Measurements from ENCODE around the gene WDR55. TPM values are rescaled to one million over a fixed set of nuclear protein-coding genes. Genes with fewer than 3 reads are reported as not detected.
"Not testable (repeated sequence)": the region's sequence is repeated elsewhere in the genome, so short reads cannot be mapped to it uniquely, and the experiment has no call there.

The WDR55 gene
- total RNA-seq, 4 donors from 2014 or later = 10.9 to 18.7 (median 15.1) TPM

DNA sequence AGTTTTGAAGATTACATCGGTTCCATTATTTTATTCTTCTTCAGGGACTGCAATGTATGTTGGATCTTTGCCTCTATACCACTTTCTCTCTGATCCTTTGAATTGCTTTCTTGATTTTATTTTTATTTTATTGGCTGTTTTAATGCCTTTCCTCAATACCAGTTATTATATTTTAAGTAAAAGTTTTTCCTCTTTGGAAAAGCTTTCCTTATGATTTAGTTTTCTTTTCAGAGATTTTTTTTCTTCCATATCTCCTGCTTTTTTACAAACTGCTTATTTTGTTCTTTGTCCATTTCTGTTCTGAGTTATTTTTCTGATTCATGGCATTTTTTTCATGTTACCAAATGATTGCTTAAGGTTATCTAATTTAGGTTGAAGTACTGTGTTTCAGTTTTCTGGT is 47.1 kb downstream of the WDR55 start:
- TF ChIP-seq, protein P1, sequence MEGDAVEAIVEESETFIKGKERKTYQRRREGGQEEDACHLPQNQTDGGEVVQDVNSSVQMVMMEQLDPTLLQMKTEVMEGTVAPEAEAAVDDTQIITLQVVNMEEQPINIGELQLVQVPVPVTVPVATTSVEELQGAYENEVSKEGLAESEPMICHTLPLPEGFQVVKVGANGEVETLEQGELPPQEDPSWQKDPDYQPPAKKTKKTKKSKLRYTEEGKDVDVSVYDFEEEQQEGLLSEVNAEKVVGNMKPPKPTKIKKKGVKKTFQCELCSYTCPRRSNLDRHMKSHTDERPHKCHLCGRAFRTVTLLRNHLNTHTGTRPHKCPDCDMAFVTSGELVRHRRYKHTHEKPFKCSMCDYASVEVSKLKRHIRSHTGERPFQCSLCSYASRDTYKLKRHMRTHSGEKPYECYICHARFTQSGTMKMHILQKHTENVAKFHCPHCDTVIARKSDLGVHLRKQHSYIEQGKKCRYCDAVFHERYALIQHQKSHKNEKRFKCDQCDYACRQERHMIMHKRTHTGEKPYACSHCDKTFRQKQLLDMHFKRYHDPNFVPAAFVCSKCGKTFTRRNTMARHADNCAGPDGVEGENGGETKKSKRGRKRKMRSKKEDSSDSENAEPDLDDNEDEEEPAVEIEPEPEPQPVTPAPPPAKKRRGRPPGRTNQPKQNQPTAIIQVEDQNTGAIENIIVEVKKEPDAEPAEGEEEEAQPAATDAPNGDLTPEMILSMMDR (IDR thresholded peaks at IDR 0.05 in 4 of 5, conservative IDR thresholded peaks at IDR 0.05 in 1 of 5) = no peak
- TF ChIP-seq POLR2A (IDR thresholded peaks at IDR 0.05) = no peak
- ATAC-seq = no peak
- in situ Hi-C loops (cut with MboI; ENCODE audit: low sequenced_read_pairs in 4 of 4) = loop anchor here in 1 of 4 donors (25.0 kb wide), 1 partner anchor 851 kb away; no protein-coding TSS in a partner anchor
- intact Hi-C loops (cut with DNase I; ENCODE audit: low total_unique reads) = loop anchor here (1.0 to 5.0 kb wide), 4 partner anchors 11 to 309 kb away; partner anchors contain the start of genes ANKHD1, WDR55 and ZMAT2
- no peak for DNase-seq
- Histone ChIP-seq H3K9me3 (no peaks in the 10 kb centered on the region), H3K27ac (peak overlapping the region in 3 of 4 donors; percentile 82 to 91 (median 88)), H3K4me1 (peaks cover 0 to 7% of the 10 kb centered on the region in 2 donors), H3K36me3 (no peaks in the 10 kb centered on the region), H3K4me3 (peak overlapping the region in 2 of 4 donors; percentile 63 to 66), H3K27me3 (no peaks in the 10 kb centered on the region)

DNA sequence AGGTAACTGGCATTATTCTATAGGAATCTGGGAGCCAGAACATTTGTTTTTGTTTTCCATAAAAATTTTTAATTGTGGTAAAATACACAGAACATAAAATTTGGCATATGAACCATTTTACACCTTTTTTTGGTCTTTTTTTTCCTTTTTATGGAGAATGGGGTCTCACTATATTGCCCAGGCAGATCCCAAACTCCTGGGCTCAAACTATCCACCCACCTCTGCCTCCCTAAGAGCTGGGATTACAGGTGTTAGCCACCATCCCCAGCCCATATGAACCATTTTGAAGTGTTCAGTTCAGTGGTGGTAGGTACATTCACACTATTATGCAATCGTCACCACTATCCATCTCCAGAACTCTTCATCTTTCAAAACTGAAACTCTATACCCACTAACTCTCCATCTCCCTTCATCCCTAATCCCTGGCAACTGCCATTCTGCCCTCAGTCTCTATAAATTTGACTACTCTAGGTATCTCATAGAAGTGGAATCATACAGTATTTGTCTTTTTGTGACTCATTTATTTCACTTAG is 48.9 kb downstream of the WDR55 start:
- intact Hi-C loops (cut with DNase I; ENCODE audit: low total_unique reads) = loop anchor here (5.0 kb wide), 2 partner anchors 141 to 311 kb away; partner anchors contain the start of gene ANKHD1
- ATAC-seq = no peak
- in situ Hi-C loops (cut with MboI; ENCODE audit: low sequenced_read_pairs in 4 of 4) = loop anchor here in 1 of 4 donors (25.0 kb wide), 1 partner anchor 849 kb away; no protein-coding TSS in a partner anchor

DNA sequence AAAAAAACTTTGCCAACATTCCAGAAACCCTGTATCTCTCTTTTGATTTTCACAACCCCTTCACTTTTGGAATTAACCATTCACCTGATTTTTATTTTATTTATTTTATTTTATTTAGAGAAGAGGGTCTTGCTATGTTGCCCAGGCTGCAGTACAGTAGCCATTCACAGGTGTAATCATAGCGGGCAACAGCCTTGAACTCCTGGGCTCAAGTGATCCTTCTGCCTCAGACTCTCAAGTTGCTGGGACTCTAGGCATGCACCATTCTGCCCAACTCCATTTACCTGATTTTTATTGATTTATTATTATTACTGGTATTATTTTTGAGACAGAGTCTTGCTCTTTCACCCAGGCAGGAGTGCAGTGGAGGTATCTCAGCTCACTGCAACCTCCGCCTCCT is 51.5 kb downstream of the WDR55 start:
- intact Hi-C loops (cut with DNase I; ENCODE audit: low total_unique reads); ATAC-seq: not testable (repeated sequence)
- in situ Hi-C loops (cut with MboI; ENCODE audit: low sequenced_read_pairs in 4 of 4) = loop anchor here in 1 of 4 donors (25.0 kb wide), 1 partner anchor 846 kb away; no protein-coding TSS in a partner anchor

More for the DNA sequence above, 48.9 kb downstream of the WDR55 start:
- Histone ChIP-seq H3K9me3 (no peaks in the 10 kb centered on the region), H3K4me3 (no peak overlapping the region), H3K36me3 (no peaks in the 10 kb centered on the region), H3K4me1 (peaks cover 0 to 7% of the 10 kb centered on the region in 2 donors), H3K27ac (no peak overlapping the region), H3K27me3 (no peaks in the 10 kb centered on the region)
- no peak for DNase-seq
- no peak for TF ChIP-seq POLR2A (IDR thresholded peaks at IDR 0.05)
- TF ChIP-seq, protein P1 (IDR thresholded peaks at IDR 0.05 in 4 of 5, conservative IDR thresholded peaks at IDR 0.05 in 1 of 5) = no peak

DNA sequence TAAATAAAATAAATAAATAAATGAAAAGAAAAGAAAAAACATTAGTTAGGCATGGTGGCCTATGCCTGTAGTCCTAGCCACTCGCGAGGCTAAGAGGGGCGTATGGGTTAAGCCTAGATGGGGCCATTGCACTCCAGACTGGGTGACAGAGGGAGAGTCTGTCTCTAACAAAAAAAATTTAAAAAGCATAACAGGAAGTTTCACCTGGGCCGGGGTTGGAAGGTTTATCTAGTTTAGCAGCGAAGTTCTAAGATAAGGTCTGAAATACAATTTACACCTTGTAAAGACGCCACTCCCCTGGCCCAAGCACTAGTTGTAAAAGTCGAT is 53.5 kb downstream of the WDR55 start:
- Histone ChIP-seq H3K9me3 (no peaks in the 10 kb centered on the region), H3K4me3 (no peak overlapping the region), H3K36me3 (no peaks in the 10 kb centered on the region), H3K27me3 (no peaks in the 10 kb centered on the region), H3K4me1 (no peaks in the 10 kb centered on the region), H3K27ac (no peak overlapping the region)
- no peak for DNase-seq
- ATAC-seq = no peak
- intact Hi-C loops (cut with DNase I; ENCODE audit: low total_unique reads) (no loop called here), in situ Hi-C loops (cut with MboI; ENCODE audit: low sequenced_read_pairs in 4 of 4) (loop anchor here in 1 of 4 donors (25.0 kb wide), 1 partner anchor 844 kb away; no protein-coding TSS in a partner anchor)
- TF ChIP-seq, protein P1 (IDR thresholded peaks at IDR 0.05 in 4 of 5, conservative IDR thresholded peaks at IDR 0.05 in 1 of 5) = no peak
- TF ChIP-seq POLR2A (IDR thresholded peaks at IDR 0.05) = no peak

More for the DNA sequence above, 51.5 kb downstream of the WDR55 start:
- H3K4me3 ChIP-seq, H3K9me3 ChIP-seq, H3K36me3 ChIP-seq, H3K27ac ChIP-seq, DNase-seq, H3K4me1 ChIP-seq, H3K27me3 ChIP-seq: not testable (repeated sequence)

DNA sequence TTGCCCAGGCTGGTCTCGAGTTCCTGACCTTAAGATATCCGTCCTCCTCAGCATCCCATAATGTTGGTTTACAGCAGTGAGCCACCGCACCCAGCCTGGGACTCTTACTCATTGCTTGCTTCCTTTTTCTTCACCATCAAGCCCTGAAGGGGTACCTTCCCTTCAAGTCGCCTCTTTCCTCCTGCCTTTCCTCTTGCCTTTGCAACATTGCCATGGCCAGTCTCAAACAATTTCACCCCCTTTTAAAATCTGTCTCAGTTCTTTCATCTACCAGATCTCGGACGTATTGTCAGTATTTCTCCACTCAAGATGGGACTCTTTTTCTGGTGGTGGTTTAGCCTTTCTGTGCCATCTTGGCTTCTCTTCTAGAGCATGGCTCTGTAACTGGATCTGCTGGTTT is 56.0 kb downstream of the WDR55 start:
- H3K36me3 ChIP-seq; H3K4me1 ChIP-seq; H3K27ac ChIP-seq; H3K9me3 ChIP-seq; DNase-seq; H3K27me3 ChIP-seq; intact Hi-C loops (cut with DNase I; ENCODE audit: low total_unique reads); H3K4me3 ChIP-seq; ATAC-seq: not testable (repeated sequence)
- in situ Hi-C loops (cut with MboI; ENCODE audit: low sequenced_read_pairs in 4 of 4) = loop anchor here in 1 of 4 donors (25.0 kb wide), 1 partner anchor 842 kb away; no protein-coding TSS in a partner anchor

DNA sequence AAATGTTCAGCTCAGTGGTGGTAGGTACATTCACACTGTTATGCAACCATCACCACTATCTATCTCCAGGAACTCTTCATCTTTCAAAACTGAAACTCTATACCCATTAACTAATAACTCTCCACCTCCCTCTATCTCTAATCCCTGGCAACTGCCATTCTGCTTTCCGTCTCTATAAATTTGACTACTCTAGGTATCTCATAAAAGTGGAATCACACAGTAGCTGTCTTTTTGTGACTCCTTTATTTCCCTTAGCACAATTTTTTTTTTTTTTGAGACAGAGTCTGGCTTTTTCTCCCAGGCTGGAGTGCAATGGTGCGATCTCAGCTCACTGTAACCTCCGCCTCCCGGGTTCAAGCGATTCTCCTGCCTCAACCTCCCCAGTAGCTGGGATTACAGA is 56.7 kb downstream of the WDR55 start:
- H3K36me3 ChIP-seq; H3K27ac ChIP-seq; H3K4me3 ChIP-seq; DNase-seq; intact Hi-C loops (cut with DNase I; ENCODE audit: low total_unique reads); H3K4me1 ChIP-seq; H3K9me3 ChIP-seq; ATAC-seq; H3K27me3 ChIP-seq: not testable (repeated sequence)
- in situ Hi-C loops (cut with MboI; ENCODE audit: low sequenced_read_pairs in 4 of 4) = loop anchor here in 1 of 4 donors (25.0 kb wide), 1 partner anchor 841 kb away; no protein-coding TSS in a partner anchor

Small RNA genes within 50 kb of the gene (microRNA-seq; reads per million reads assigned to microRNA genes)
- gene MIR3655 (ENCODE audit: borderline replicate concordance in 2 of 2) = 0 to 1.2 reads per million in 2 donors

Other genes with a start within 250 kb of the WDR55 start
- gene EIF4EBP3, start 117.2 kb upstream of the WDR55 start, total RNA-seq = 100 to 1,000 TPM in 1 of 4 donors, 10 to 100 TPM in 3; 38.6 to 118 (median 51.8) TPM
- gene SRA1, start 107.4 kb upstream of the WDR55 start, total RNA-seq = 10 to 100 TPM; 34.1 to 67.3 (median 40.6) TPM
- gene APBB3, start 100.3 kb upstream of the WDR55 start, total RNA-seq = 10 to 100 TPM in 2 of 4 donors, 1 to 10 TPM in 2; 4.1 to 12.5 (median 9.0) TPM
- 100 to 1,000 TPM in 2 of 4 donors, 10 to 100 TPM in 2; 71.7 to 152 (median 114) TPM for gene SLC35A4, start 100.1 kb upstream of the WDR55 start, total RNA-seq
- 10 to 100 TPM; 12.2 to 22.9 (median 16.1) TPM for gene CD14, start 31.7 kb upstream of the WDR55 start, total RNA-seq
- gene TMCO6, start 25.5 kb upstream of the WDR55 start, total RNA-seq = 10 to 100 TPM in 2 of 4 donors, 1 to 10 TPM in 2; 5.1 to 15.4 (median 9.5) TPM
- 100 to 1,000 TPM in 2 of 4 donors, 10 to 100 TPM in 2; 86.9 to 121 (median 102) TPM for gene NDUFA2, start 17.3 kb upstream of the WDR55 start, total RNA-seq
- gene IK, start 17.1 kb upstream of the WDR55 start, total RNA-seq = 100 to 1,000 TPM in 3 of 4 donors, 10 to 100 TPM in 1; 94.5 to 169 (median 143) TPM
- gene DND1, start 8.7 kb downstream of the WDR55 start, total RNA-seq = 1 to 10 TPM in 2 of 4 donors, under 1 TPM in 1, not detected in 1; 0.20 to 5.0 (median 1.8) TPM
- 10 to 100 TPM; 38.2 to 72.9 (median 59.4) TPM for gene HARS1, start 26.5 kb downstream of the WDR55 start, total RNA-seq
- 10 to 100 TPM; 25.2 to 36.0 (median 27.0) TPM for gene HARS2, start 26.6 kb downstream of the WDR55 start, total RNA-seq
- gene ZMAT2, start 35.5 kb downstream of the WDR55 start, total RNA-seq = 10 to 100 TPM; 44.2 to 56.5 (median 51.9) TPM
- gene PCDHA1, start 121.2 kb downstream of the WDR55 start, total RNA-seq = not detected
- under 1 TPM in 1 of 4 donors, not detected in 3; 0.12 TPM for gene PCDHA2, start 129.9 kb downstream of the WDR55 start, total RNA-seq
- under 1 TPM in 2 of 4 donors, not detected in 2; 0.07 to 0.20 TPM for gene PCDHA3, start 136.2 kb downstream of the WDR55 start, total RNA-seq
- gene PCDHA4, start 142.2 kb downstream of the WDR55 start, total RNA-seq = under 1 TPM in 2 of 4 donors, not detected in 2; 0.20 to 0.23 TPM
- gene PCDHA5, start 156.7 kb downstream of the WDR55 start, total RNA-seq = not detected
- under 1 TPM in 2 of 4 donors, not detected in 2; 0.10 to 0.19 TPM for gene PCDHA6, start 163.1 kb downstream of the WDR55 start, total RNA-seq
- under 1 TPM in 2 of 4 donors, not detected in 2; 0.15 to 0.24 TPM for gene PCDHA7, start 169.4 kb downstream of the WDR55 start, total RNA-seq
- gene PCDHA8, start 176.3 kb downstream of the WDR55 start, total RNA-seq = under 1 TPM in 1 of 4 donors, not detected in 3; 0.18 TPM
- gene PCDHA9, start 183.5 kb downstream of the WDR55 start, total RNA-seq = under 1 TPM in 2 of 4 donors, not detected in 2; 0.07 TPM
- under 1 TPM in 3 of 4 donors, not detected in 1; 0.05 to 0.15 (median 0.07) TPM for gene PCDHA10, start 191.0 kb downstream of the WDR55 start, total RNA-seq
- gene PCDHA11, start 204.1 kb downstream of the WDR55 start, total RNA-seq = not detected
- under 1 TPM in 1 of 4 donors, not detected in 3; 0.05 TPM for gene PCDHA12, start 210.4 kb downstream of the WDR55 start, total RNA-seq
- gene PCDHA13, start 217.2 kb downstream of the WDR55 start, total RNA-seq = not detected

Data from gastrocnemius medialis (tissue), 4 donors.